ENCODE measurements around the gene ATXN7.

GRCh38 chr3:63892773-63893352, 29.2 kb downstream of the ATXN7 start:
- no peak for TF ChIP-seq CTCF (conservative IDR thresholded peaks at IDR 0.05; ENCODE audit: low read length)
- TF ChIP-seq EZH2phosphoT487 (IDR thresholded peaks at IDR 0.05; ENCODE audit: borderline replicate concordance) = no peak

All from Loucy (cell line).